ENCODE measurements around the gene CACNG5.

Gene CACNG5

DNA sequence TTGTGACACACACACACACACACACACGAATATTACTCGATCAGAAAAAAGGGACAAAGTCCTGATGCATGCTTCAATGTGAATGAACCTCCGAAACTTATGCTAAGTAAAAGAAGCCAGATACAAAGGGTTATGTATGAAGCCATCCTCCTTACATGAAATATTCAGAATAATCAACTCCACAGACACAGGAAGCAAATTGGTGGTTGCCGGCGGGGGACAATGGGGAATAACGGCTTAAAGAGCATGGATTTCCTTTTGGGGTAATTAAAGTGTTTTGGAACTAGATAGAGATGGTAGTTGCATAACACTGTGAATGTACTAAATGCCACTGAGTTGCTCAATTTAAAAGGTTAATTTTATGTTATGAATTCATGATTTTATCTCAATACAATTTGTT lies 8.1 kb upstream of the CACNG5 start:
- DNase-seq, result no peak

DNA sequence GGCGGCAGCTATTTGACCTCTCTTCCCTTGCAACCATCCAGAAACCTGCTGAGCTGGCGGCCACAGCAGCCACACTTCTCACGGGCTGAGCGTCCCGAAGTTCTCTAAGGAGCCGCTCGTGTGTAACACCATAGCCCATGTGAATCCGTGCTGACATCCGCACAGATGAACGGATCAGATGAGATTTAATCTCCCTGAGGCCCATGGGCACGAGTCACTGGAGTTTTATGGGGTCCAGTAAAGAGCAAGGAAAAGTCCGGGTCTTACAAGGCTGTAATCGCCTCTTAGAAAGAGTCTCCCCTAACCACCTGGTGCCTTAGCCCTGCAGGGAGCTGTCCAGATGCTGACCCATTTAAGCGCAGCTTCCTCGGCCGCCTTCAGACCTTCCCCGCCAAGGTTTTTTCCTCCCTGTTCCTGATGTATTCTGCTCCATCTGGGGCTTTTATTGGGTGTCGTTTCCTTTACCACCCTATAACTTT lies 5.5 kb upstream of the CACNG5 start:
- no peak for DNase-seq

GRCh38 chr17:66829883-66830282 lies 5.0 kb upstream of the CACNG5 start:
- no peak for DNase-seq

DNA sequence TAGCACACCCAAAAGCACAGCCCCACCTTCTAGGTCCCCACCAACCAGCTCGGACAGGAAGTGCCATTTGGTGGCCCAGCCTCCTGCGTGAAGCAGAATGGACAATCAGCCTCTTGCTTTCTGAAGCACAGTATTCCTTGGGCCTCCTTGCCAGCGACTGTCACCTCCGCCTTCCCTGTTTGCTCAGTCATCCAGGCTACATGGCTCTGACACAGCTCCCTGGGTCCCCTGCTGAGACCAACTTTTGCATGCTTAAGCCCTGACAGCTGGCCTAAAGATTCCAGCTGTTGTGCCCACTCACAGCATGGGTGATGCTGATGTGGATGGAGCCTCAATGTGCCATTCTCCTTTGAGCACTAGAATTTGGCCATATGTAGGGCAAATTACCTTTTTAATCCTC lies 4.5 kb upstream of the CACNG5 start:
- no peak for DNase-seq

DNA sequence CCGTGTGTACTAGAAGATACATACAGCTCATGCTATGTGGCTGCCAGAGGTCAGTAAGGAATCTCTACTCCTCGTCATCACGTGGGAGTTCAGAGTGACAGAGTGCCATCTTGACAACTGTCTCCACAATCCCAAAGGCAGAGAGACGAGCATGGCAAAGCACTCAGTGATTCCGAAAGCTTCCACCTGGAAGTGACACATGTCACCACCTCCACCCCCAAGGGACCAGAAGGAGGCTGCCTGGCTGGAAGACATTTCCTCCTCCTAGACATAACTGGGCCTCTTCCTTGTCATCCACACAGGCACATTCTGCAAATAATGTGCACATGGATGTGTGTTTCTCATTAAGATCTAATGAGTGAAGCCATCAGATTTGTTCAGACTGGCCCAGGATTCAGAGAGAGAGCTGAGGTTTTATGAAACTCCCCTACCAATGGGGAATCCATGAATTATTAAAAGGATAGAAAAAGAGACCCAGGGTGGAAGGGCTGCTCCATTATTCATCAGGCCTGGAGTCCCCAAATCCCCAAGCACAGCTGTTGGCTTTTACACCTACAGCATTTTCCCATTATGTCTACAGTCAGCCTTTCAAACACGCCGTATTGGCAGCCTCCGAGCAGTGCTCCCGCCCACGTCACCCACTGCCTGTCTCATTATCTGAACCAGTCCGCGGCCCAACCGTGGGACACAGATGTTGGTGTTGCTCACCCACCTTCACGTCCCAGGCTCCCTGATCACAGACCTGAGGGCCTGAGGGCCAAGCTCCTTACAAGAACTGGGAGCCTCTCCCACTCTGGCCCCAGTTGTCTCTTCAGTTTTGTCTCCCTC lies 3.3 kb upstream of the CACNG5 start:
- DNase-seq, result no peak

DNA sequence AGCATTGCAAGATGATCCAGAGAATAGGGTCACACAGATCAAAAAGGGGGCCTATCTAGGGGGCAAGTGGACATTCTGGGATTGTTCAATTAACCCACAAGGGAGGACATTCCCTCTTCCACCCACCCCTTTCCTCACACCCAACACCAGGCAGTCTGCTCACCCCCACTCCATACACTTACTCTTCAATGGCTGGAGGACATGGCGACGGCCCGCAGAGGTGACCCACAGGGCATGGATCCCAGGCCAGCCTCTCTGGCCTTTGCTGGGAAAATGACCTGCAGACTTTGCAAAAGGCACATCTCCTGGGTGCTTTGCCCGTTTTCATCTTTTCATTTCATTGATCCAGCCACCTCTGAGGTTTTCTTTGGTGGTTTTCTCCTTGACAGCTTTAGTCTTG lies 1.7 kb upstream of the CACNG5 start:
- no peak for DNase-seq

GRCh38 chr17:66834426-66834918 lies 445 bp upstream of the CACNG5 start:
- no peak for DNase-seq

DNA sequence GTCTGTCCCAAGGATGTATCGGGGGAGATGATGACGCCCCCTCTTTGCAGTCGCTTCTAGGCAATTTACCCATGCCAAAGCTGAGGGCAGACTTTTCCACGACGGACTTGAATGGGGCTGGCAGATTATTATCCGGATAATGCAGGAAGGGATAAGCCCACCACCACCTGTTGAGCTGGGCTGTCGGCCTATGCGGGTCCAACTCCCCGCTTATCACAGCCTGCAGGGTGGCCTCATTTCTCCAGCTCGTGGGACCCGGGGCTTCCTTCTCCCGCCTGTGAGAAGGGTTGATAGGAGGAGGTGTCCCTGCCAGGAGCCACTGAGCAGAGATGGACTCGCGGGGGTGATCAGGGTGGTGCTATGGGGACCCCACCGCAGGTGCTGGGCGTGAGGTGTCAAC lies 559 bp downstream of the CACNG5 start:
- no peak for DNase-seq

DNA sequence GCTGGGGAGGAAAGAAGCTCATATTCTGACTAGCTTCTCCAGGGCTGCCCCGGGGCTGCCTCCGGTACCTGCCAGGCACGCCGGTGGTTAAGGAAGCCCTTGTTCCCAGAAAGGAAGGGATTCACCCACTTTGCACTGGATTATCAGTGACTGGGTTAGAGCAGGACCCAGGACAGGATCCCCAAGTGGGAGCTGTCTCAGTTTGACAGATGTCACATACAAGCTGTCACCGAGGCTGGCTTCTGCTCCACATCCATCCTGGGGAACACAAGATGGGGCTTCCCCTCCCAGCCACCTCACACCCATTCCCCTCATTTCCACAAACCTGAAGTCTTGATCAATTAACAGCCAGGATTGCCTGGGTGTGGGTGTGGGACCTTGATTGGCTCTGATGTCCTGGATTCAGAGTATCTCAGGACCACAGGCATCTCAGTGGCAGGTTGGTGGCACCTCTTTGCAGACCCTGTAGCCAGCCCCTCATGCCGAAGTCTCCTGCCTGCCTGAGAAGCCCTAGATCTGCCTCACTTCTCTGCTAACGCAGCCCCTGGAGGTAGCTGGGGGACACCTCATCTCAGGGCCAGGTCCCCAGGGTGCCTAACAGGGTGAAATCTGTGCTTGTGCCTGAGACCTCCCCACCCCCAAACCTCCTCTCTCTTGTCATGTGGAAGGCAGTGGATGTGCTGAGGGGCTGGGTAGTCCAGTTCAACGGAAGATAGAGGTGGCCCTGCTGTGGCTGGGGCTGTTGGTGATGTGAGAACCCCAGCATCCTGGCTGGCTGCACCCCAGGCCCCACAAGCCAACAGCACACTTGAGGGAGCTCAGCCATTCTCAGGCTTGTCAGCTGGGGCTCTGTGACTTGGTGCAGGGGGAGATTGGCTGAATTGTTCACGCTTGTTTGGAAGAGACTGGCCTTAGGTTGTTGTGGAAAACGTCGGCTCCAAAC lies 1.4 kb downstream of the CACNG5 start:
- no peak for DNase-seq

DNA sequence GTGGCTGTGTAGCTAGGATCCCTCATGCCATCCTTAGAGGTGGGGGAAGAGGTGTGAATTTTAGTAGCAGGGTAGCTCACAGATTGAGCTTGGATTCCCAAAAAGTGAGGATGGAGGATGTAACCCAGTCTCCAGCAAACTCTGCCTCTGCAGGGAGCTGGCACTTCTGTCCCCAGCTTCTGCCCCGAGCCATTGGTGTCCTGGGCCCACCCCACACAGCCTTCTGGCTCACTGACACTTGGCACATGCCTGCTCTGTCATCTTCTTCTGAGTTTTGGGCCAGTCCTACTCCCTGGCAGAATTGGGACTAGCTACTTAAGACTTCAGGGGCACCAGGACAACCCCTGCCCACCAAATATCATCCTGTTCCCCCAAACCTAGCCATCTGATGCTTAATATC lies 2.3 kb downstream of the CACNG5 start:
- DNase-seq, result no peak

DNA sequence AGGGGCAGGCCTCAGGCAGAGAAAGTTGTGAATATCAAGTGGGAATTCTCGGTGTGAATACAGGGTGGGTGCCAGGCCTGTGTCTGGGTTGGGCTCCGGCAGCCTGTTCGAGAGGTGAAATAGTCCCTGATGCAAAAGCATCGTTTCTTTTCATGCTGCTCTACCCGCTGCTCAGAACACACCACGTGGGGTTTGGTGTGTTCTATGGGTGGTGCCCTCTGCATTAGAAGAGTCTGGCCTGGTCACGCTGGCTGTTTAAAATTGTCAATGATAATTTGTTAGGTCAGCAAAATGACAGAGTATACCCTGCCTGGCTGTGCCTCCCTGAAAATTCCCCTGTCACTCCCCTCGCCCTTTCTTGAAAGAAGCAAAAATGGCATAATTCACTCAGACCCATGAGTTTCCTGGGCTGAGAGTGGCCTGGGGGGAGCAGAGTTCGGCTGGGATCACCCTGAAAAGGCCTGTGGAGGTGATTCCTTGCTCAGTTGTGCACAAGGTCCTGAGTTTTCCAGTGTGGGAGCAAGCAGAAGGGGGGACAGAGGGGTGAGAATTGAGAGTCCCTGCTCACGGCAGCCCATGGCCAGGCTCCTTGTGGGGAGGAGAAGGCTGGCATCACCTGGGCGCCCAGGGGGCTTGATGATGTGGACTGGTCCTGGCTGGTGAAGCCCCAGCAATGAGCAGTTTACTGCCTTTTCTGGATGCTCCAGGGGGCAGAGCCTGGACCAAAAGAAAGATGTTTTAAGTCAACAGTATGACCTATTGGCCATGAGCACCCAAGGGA lies 3.2 kb downstream of the CACNG5 start:
- DNase-seq, result no peak

- no peak for DNase-seq
Measured at GRCh38 chr17:66839616-66840015, 4.7 kb downstream of the CACNG5 start.

DNA sequence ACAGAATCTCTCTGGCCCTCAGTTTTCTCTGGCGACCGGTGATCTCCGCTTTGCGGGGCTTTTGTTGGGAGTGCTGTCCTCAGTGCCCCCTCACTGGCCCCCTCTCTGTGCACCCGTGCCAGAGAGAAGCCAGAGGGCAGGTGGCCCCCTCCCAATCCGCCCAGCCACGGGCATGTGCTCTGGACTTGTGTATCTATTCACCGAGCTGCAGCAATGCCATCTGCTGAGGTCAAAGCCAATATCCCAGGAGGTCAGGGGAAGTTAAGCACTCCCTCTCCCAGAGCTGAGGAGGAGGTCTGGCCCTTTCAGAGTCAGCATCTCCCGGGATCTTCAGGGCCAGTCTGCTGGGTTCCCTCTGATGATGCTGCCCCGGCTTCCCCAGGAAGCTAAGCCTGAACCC lies 5.1 kb downstream of the CACNG5 start:
- no peak for DNase-seq

GRCh38 chr17:66841328-66841727 lies 6.4 kb downstream of the CACNG5 start:
- DNase-seq, result no peak

- no peak for DNase-seq
Measured at GRCh38 chr17:66841744-66842143, 6.8 kb downstream of the CACNG5 start.

DNA sequence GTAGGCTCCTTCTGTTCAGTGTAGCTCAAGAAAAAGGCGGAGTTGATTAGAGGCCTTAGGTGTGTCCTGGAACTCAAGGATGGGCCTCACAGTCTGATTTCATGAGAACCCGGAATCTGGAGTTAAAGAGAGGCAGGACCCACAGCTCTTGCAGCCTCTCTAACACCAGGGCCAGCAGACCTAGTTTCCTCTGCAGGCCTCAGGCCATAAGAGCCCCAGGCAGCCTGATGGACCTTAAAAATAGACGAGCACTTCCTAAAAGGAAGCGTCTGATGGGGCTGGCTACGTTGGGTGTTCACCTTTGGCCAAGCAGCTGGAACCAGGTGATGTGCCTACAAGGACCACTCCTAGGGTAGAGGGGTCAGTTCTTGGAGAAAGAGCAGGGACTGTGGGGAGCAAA lies 7.6 kb downstream of the CACNG5 start:
- no peak for DNase-seq

GRCh38 chr17:66842959-66843358 lies 8.0 kb downstream of the CACNG5 start:
- DNase-seq, result no peak

- no peak for DNase-seq
Measured at GRCh38 chr17:66843627-66844026, 8.7 kb downstream of the CACNG5 start.

- DNase-seq, result no peak
Measured at GRCh38 chr17:66847704-66848103, 12.8 kb downstream of the CACNG5 start.

DNA sequence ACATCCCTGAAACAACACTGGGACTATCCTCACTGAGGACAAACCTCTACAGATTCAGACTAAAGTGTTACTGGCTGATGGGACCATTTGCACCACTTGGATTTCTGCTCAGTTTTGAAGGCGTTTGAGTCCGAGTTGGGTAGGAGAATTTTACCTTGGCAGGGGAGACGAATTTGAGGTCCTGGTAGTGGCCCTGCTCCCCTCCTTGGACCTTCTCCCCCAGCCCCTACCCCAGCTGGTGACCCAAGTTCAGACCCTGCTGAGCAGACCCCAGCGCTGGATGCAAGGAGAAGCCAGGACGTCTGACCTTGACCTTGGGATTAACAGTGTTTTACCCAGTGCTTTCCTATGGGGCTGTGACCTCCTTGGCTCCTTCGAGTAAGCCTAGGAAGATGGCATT lies 13.6 kb downstream of the CACNG5 start:
- DNase-seq, result no peak

- no peak for DNase-seq
Measured at GRCh38 chr17:66849032-66849655, 14.2 kb downstream of the CACNG5 start.

DNA sequence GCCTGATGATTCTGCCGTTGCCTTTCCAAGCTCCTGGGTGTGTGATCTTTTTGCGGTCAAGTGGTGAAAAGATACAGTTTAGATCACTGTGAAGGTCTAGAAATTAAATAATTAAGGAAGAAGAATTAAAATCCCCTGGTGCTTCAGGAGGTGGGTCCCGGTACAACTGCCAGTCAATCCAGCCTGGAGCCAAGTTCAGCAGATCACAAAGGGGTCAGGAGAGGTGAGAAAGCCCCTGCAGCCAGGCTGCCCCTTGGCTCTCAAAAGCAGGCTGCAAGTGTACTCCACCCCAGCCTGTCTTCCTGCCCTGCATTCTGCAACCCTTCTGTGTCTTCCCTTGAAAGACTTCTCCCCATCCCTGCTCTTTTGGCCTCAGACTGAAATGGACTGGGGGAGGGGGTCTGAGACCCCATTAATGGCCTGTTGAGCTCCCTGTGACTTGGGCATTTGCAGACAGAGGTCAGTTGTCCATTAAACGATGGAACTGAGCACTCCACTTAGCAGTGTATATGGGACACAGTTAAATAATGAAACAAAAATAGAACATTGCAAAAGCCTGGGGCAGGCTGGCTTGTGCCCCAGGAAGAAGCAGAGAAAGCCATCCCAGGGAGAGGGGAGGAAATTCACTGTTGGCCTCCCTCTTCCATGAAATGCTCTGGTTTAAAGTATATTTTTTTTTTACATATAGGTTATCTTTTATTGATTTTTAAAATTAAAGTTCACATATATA lies 15.1 kb downstream of the CACNG5 start:
- DNase-seq, result no peak
